Ishikawa (cell line): Measurements from ENCODE around the gene ACBD6.

Experiments
- NFIC ChIP-seq: IDR thresholded peaks from 2 replicates; pipeline ENCODE4 v1.6.1; 2012
- REST ChIP-seq: IDR thresholded peaks from 2 replicates; pipeline ENCODE4 v1.6.1; 2012; ENCODE audit warnings: low read depth, mild to moderate bottlenecking

GRCh38 chr1:180515364-180515763, 13.0 kb upstream of the ACBD6 start:
- TF ChIP-seq NFIC (no peak), REST (no peak)
